Measurements from ENCODE around the gene FITM1. TPM values are rescaled to one million over a fixed set of nuclear protein-coding genes. Genes with fewer than 3 reads are reported as not detected.

FITM1 gene
- total RNA-seq, 1 experiment from 2014 or later = 0.72 TPM

- no peak overlapping the region for H3K56ac ChIP-seq (ENCODE audit: insufficient read length, low read depth, low read length)
- no peak overlapping the region for H3K4ac ChIP-seq (ENCODE audit: low read depth, low read length)
- no peak for DNase-seq
- H3K4me2 ChIP-seq (ENCODE audit: insufficient read depth, insufficient read length, low read length) = peak overlapping the region; percentile 64
- H3K14ac ChIP-seq (ENCODE audit: insufficient read depth, low read length) = 0 out of 2 replicates have a peak overlapping the region, but pooled peaks have one; percentile 59
- no peaks in the 10 kb centered on the region for H3K27me3 Mint-ChIP-seq (ENCODE audit: low read depth)
- H3K27me3 ChIP-seq (ENCODE audit: insufficient read depth, low read length) = no peaks in the 10 kb centered on the region
- H2AFZ ChIP-seq (ENCODE audit: low read length) = no peak overlapping the region
- no peak overlapping the region for H2BK12ac ChIP-seq (ENCODE audit: insufficient read length, low read depth, low read length)
- H3K18ac ChIP-seq (ENCODE audit: insufficient read length, low read depth, low read length) = no peak overlapping the region
- H3K36me3 Mint-ChIP-seq (ENCODE audit: insufficient read depth in 1 of 3, low read depth in 3 of 3) = peaks cover 22 to 33% (median 27%) of the 10 kb centered on the region in 3 experiments
- no peaks in the 10 kb centered on the region for H3K4me1 ChIP-seq (ENCODE audit: insufficient read depth, low read length)
- peaks cover 3% of the 10 kb centered on the region; the same call in 1 of the 2 replicates for H3K79me2 ChIP-seq (ENCODE audit: insufficient read depth, low read length)
- H3K4me3 Mint-ChIP-seq = peak overlapping the region; percentile 73 to 89
- H3K4me1 Mint-ChIP-seq = peaks cover 28 to 33% of the 10 kb centered on the region in 2 experiments
- TF ChIP-seq CTCF (conservative IDR thresholded peaks at IDR 0.05) = no peak
- H3K27ac ChIP-seq (ENCODE audit: insufficient read length, low read depth, low read length) = no peak overlapping the region
- H2BK5ac ChIP-seq (ENCODE audit: insufficient read length, low read length) = no peak overlapping the region
- H4K91ac ChIP-seq (ENCODE audit: insufficient read length, low read depth, low read length) = no peak overlapping the region
- no peaks in the 10 kb centered on the region for H3K9me3 ChIP-seq (ENCODE audit: control insufficient read depth, low read depth, low read length)
- H2AK5ac ChIP-seq (ENCODE audit: insufficient read length, low read length) = no peak overlapping the region
- WGBS (ENCODE audit: extremely low coverage, insufficient read length, low lambda C conversion rate) = no CpG with 5 or more reads among the region's 9 CpGs
- no peak overlapping the region for H2BK20ac ChIP-seq (ENCODE audit: low read depth, low read length, poor library complexity, severe bottlenecking)
- H3K23ac ChIP-seq (ENCODE audit: insufficient read length, low read depth, low read length) = no peak overlapping the region
- no peak overlapping the region for H3K9ac ChIP-seq (ENCODE audit: extremely low read depth, insufficient read length, low read length)
- no peak overlapping the region for H4K8ac ChIP-seq (replicated peaks; ENCODE audit: insufficient read length, low read depth, low read length)
- H3K27ac Mint-ChIP-seq = peak overlapping the region; percentile 55 to 93 (median 82); a peak in 4 of 7 replicates
- no peak overlapping the region for H2BK120ac ChIP-seq (ENCODE audit: low read depth, low read length, poor library complexity, severe bottlenecking)
- peaks cover 10% of the 10 kb centered on the region for H3K23me2 ChIP-seq (ENCODE audit: insufficient read length, low read depth, low read length, poor library complexity, severe bottlenecking)
- H3K79me1 ChIP-seq (ENCODE audit: insufficient read depth, low read depth, low read length, poor library complexity, severe bottlenecking) = peaks cover 2% of the 10 kb centered on the region
- H3K9me3 Mint-ChIP-seq = 0 out of 5 replicates have a peak, but pooled peaks cover 0 to 2% of the 10 kb centered on the region in 2 experiments
- no peak overlapping the region for H3T11ph ChIP-seq (ENCODE audit: low read length)
- no peak overlapping the region for H4K5ac ChIP-seq (ENCODE audit: insufficient read length, low read depth, low read length)
- H2BK15ac ChIP-seq (ENCODE audit: low read depth, low read length) = no peak overlapping the region
- no peaks in the 10 kb centered on the region for H4K20me1 ChIP-seq (ENCODE audit: control insufficient read depth, insufficient read depth, insufficient read length)
These were observed 5.0 kb downstream of the FITM1 start for GRCh38 chr14:24135584-24135833.

Measured in H9 (cell line).